ENCODE data around the gene SNRPA1.

The SNRPA1 gene

GRCh38 chr15:101248274-101248673 is 46.8 kb downstream of the SNRPA1 start:
- Histone ChIP-seq H3K4me3 (ENCODE audit: low read length) (no peak overlapping the region), H3K4me1 (ENCODE audit: control insufficient read depth, insufficient read depth, low read length) (peaks cover 35% of the 10 kb centered on the region), H3K36me3 (ENCODE audit: control insufficient read depth, insufficient read depth, low read length) (no peaks in the 10 kb centered on the region), H3K27me3 (ENCODE audit: control insufficient read depth, insufficient read depth, low read length) (no peaks in the 10 kb centered on the region), H3K9ac (ENCODE audit: low read length) (no peak overlapping the region), H3K9me3 (ENCODE audit: control insufficient read depth, low read length) (no peaks in the 10 kb centered on the region)

- H3K36me3 ChIP-seq (ENCODE audit: control insufficient read depth, insufficient read depth, low read length), result no peaks in the 10 kb centered on the region
- H3K9ac ChIP-seq (ENCODE audit: low read length), result no peak overlapping the region
- H3K27me3 ChIP-seq (ENCODE audit: control insufficient read depth, insufficient read depth, low read length), result no peaks in the 10 kb centered on the region
- peaks cover 27% of the 10 kb centered on the region for H3K4me1 ChIP-seq (ENCODE audit: control insufficient read depth, insufficient read depth, low read length)
- no peaks in the 10 kb centered on the region for H3K9me3 ChIP-seq (ENCODE audit: control insufficient read depth, low read length)
- no peak overlapping the region for H3K4me3 ChIP-seq (ENCODE audit: low read length)
These were observed 48.0 kb downstream of the SNRPA1 start for GRCh38 chr15:101246824-101247745.

GRCh38 chr15:101246391-101246790 is 48.7 kb downstream of the SNRPA1 start:
- Histone ChIP-seq H3K4me3 (ENCODE audit: low read length) (no peak overlapping the region), H3K9ac (ENCODE audit: low read length) (no peak overlapping the region), H3K27me3 (ENCODE audit: control insufficient read depth, insufficient read depth, low read length) (no peaks in the 10 kb centered on the region), H3K36me3 (ENCODE audit: control insufficient read depth, insufficient read depth, low read length) (no peaks in the 10 kb centered on the region), H3K9me3 (ENCODE audit: control insufficient read depth, low read length) (no peaks in the 10 kb centered on the region), H3K4me1 (ENCODE audit: control insufficient read depth, insufficient read depth, low read length) (peaks cover 27% of the 10 kb centered on the region)

GRCh38 chr15:101244889-101245668 is 50.0 kb downstream of the SNRPA1 start:
- no peak overlapping the region for H3K9ac ChIP-seq (ENCODE audit: low read length)
- H3K9me3 ChIP-seq (ENCODE audit: control insufficient read depth, low read length), result no peaks in the 10 kb centered on the region
- H3K36me3 ChIP-seq (ENCODE audit: control insufficient read depth, insufficient read depth, low read length), result no peaks in the 10 kb centered on the region
- no peaks in the 10 kb centered on the region for H3K27me3 ChIP-seq (ENCODE audit: control insufficient read depth, insufficient read depth, low read length)
- H3K4me1 ChIP-seq (ENCODE audit: control insufficient read depth, insufficient read depth, low read length), result peaks cover 20% of the 10 kb centered on the region
- H3K4me3 ChIP-seq (ENCODE audit: low read length), result no peak overlapping the region

GRCh38 chr15:101244036-101244781 is 50.8 kb downstream of the SNRPA1 start:
- Histone ChIP-seq H3K9ac (ENCODE audit: low read length) (no peak overlapping the region), H3K9me3 (ENCODE audit: control insufficient read depth, low read length) (no peaks in the 10 kb centered on the region), H3K27me3 (ENCODE audit: control insufficient read depth, insufficient read depth, low read length) (no peaks in the 10 kb centered on the region), H3K4me1 (ENCODE audit: control insufficient read depth, insufficient read depth, low read length) (peaks cover 15% of the 10 kb centered on the region), H3K4me3 (ENCODE audit: low read length) (no peak overlapping the region), H3K36me3 (ENCODE audit: control insufficient read depth, insufficient read depth, low read length) (no peaks in the 10 kb centered on the region)

- Histone ChIP-seq H3K4me1 (ENCODE audit: control insufficient read depth, insufficient read depth, low read length) (peaks cover 14% of the 10 kb centered on the region), H3K27me3 (ENCODE audit: control insufficient read depth, insufficient read depth, low read length) (no peaks in the 10 kb centered on the region), H3K36me3 (ENCODE audit: control insufficient read depth, insufficient read depth, low read length) (no peaks in the 10 kb centered on the region), H3K9ac (ENCODE audit: low read length) (no peak overlapping the region), H3K9me3 (ENCODE audit: control insufficient read depth, low read length) (no peaks in the 10 kb centered on the region), H3K4me3 (ENCODE audit: low read length) (no peak overlapping the region)
These were observed 51.6 kb downstream of the SNRPA1 start for GRCh38 chr15:101243420-101243819.

GRCh38 chr15:101242999-101243336 is 52.1 kb downstream of the SNRPA1 start:
- Histone ChIP-seq H3K27me3 (ENCODE audit: control insufficient read depth, insufficient read depth, low read length) (no peaks in the 10 kb centered on the region), H3K4me1 (ENCODE audit: control insufficient read depth, insufficient read depth, low read length) (peaks cover 10% of the 10 kb centered on the region), H3K9ac (ENCODE audit: low read length) (no peak overlapping the region), H3K4me3 (ENCODE audit: low read length) (no peak overlapping the region), H3K36me3 (ENCODE audit: control insufficient read depth, insufficient read depth, low read length) (no peaks in the 10 kb centered on the region), H3K9me3 (ENCODE audit: control insufficient read depth, low read length) (no peaks in the 10 kb centered on the region)

GRCh38 chr15:101242160-101242998 is 52.7 kb downstream of the SNRPA1 start:
- Histone ChIP-seq H3K9ac (ENCODE audit: low read length) (no peak overlapping the region), H3K36me3 (ENCODE audit: control insufficient read depth, insufficient read depth, low read length) (no peaks in the 10 kb centered on the region), H3K27me3 (ENCODE audit: control insufficient read depth, insufficient read depth, low read length) (no peaks in the 10 kb centered on the region), H3K9me3 (ENCODE audit: control insufficient read depth, low read length) (no peaks in the 10 kb centered on the region), H3K4me1 (ENCODE audit: control insufficient read depth, insufficient read depth, low read length) (peaks cover 10% of the 10 kb centered on the region), H3K4me3 (ENCODE audit: low read length) (no peak overlapping the region)

- no peaks in the 10 kb centered on the region for H3K27me3 ChIP-seq (ENCODE audit: control insufficient read depth, insufficient read depth, low read length)
- H3K4me3 ChIP-seq (ENCODE audit: low read length), result no peak overlapping the region
- H3K4me1 ChIP-seq (ENCODE audit: control insufficient read depth, insufficient read depth, low read length), result peaks cover 10% of the 10 kb centered on the region
- no peak overlapping the region for H3K9ac ChIP-seq (ENCODE audit: low read length)
- H3K9me3 ChIP-seq (ENCODE audit: control insufficient read depth, low read length), result no peaks in the 10 kb centered on the region
- no peaks in the 10 kb centered on the region for H3K36me3 ChIP-seq (ENCODE audit: control insufficient read depth, insufficient read depth, low read length)
These were observed 54.7 kb downstream of the SNRPA1 start for GRCh38 chr15:101240358-101240757.

- peaks cover 8% of the 10 kb centered on the region for H3K4me1 ChIP-seq (ENCODE audit: control insufficient read depth, insufficient read depth, low read length)
- H3K9me3 ChIP-seq (ENCODE audit: control insufficient read depth, low read length), result no peaks in the 10 kb centered on the region
- H3K27me3 ChIP-seq (ENCODE audit: control insufficient read depth, insufficient read depth, low read length), result no peaks in the 10 kb centered on the region
- no peaks in the 10 kb centered on the region for H3K36me3 ChIP-seq (ENCODE audit: control insufficient read depth, insufficient read depth, low read length)
- H3K4me3 ChIP-seq (ENCODE audit: low read length), result no peak overlapping the region
- no peak overlapping the region for H3K9ac ChIP-seq (ENCODE audit: low read length)
These were observed 55.3 kb downstream of the SNRPA1 start for GRCh38 chr15:101239724-101240136.

GRCh38 chr15:101237251-101237650 is 57.8 kb downstream of the SNRPA1 start:
- Histone ChIP-seq H3K4me1 (ENCODE audit: control insufficient read depth, insufficient read depth, low read length) (no peaks in the 10 kb centered on the region), H3K9me3 (ENCODE audit: control insufficient read depth, low read length) (no peaks in the 10 kb centered on the region), H3K36me3 (ENCODE audit: control insufficient read depth, insufficient read depth, low read length) (no peaks in the 10 kb centered on the region), H3K27me3 (ENCODE audit: control insufficient read depth, insufficient read depth, low read length) (no peaks in the 10 kb centered on the region), H3K9ac (ENCODE audit: low read length) (no peak overlapping the region), H3K4me3 (ENCODE audit: low read length) (no peak overlapping the region)

Data from mucosa of stomach (tissue), 1 donor.